WTC11 (cell line): Measurements from ENCODE around the gene MORC3. TPM values are rescaled to one million over a fixed set of nuclear protein-coding genes. Genes with fewer than 3 reads are reported as not detected.

Source experiments
- ATAC-seq: fragments of 200-7000 bp; cut with Tn5 transposase; 2 replicates; pipeline ENCODE4 v1.10.0; 2021; ENCODE audit warnings: mild to moderate bottlenecking, moderate library complexity
- CTCF ChIA-PET: fragments of 300-600 bp; sonication (Branson Sonifier 250); formaldehyde crosslinking; loops from one replicate; lab custom pipeline; 2021; ENCODE audit warnings: antibody characterized with exemption; lab: Charles Lee
- POLR2A ChIA-PET: fragments of 350-600 bp; sonication (Branson Sonifier 250); formaldehyde crosslinking; loops from one replicate; lab custom pipeline; 2021; ENCODE audit warnings: antibody characterized with exemption; lab: Charles Lee
- DNase-seq: peaks from one replicate; pipeline ENCODE4 v3.0.0; 2021; ENCODE audit warnings: low spot score
- H3K27ac Mint-ChIP-seq: 2 replicates; pipeline ENCODE4 v1.8.0; 2021; ENCODE audit warnings: mixed read lengths
- H3K27me3 Mint-ChIP-seq: 2 replicates; pipeline ENCODE4 v1.8.0; 2021; ENCODE audit warnings: low read depth, mild to moderate bottlenecking, moderate library complexity, mixed read lengths
- H3K36me3 Mint-ChIP-seq: 2 replicates; pipeline ENCODE4 v1.8.0; 2021; ENCODE audit warnings: mixed read lengths
- H3K4me1 Mint-ChIP-seq: 2 replicates; pipeline ENCODE4 v1.8.0; 2022; ENCODE audit warnings: mixed read lengths
- H3K4me3 Mint-ChIP-seq: 2 replicates; pipeline ENCODE4 v1.8.0; 2021; ENCODE audit warnings: mild to moderate bottlenecking, moderate library complexity, mixed read lengths
- H3K9me3 Mint-ChIP-seq: 2 replicates; pipeline ENCODE4 v1.8.0; 2021; ENCODE audit warnings: mixed read lengths
- GTF2I ChIP-seq: fragments of 250-450 bp; sonication (Bioruptor Pico); conservative IDR thresholded peaks from 2 replicates; pipeline ENCODE4 v1.4.0; 2021; ENCODE audit warnings: mild to moderate bottlenecking
- IRF2 ChIP-seq: sonication (generic); formaldehyde crosslinking; IDR thresholded peaks from 2 replicates; pipeline ENCODE4 v1.8.0; 2022; ENCODE audit warnings: low read depth, missing genetic modification reagents, borderline replicate concordance
- NFE2L1 ChIP-seq: sonication (generic); formaldehyde crosslinking; IDR thresholded peaks from 2 replicates; pipeline ENCODE4 v1.8.1; 2023; ENCODE audit warnings: missing genetic modification reagents
- NR1H2 ChIP-seq: sonication (generic); formaldehyde crosslinking; IDR thresholded peaks from 2 replicates; pipeline ENCODE4 v1.9.0; 2021; ENCODE audit warnings: mild to moderate bottlenecking, moderate library complexity, missing genetic modification reagents
- ZNF232 ChIP-seq: sonication (generic); formaldehyde crosslinking; IDR thresholded peaks from 2 replicates; pipeline ENCODE4 v1.8.0; 2022; ENCODE audit warnings: mild to moderate bottlenecking, missing genetic modification reagents
- total RNA-seq: library from RNA; stranded (reverse); gene quantifications from 3 replicates; pipeline ENCODE4 v1.2.3, GENCODE V29; 2021
- TF ChIP-seq, protein P1 (sequence below): sonication (generic); formaldehyde crosslinking; IDR thresholded peaks from 2 replicates; pipeline ENCODE4 v1.8.0; 2023; ENCODE audit warnings: missing genetic modification reagents
- TF ChIP-seq, protein P2 (sequence below): fragments of 200-600 bp; IDR thresholded peaks from 2 replicates; pipeline ENCODE4 v1.8.0; 2022; ENCODE audit warnings: antibody characterized with exemption
- TF ChIP-seq, protein P3 (sequence below): fragments of 250-450 bp; sonication (Bioruptor Pico); conservative IDR thresholded peaks from 2 replicates; pipeline ENCODE4 v1.9.0; 2021; ENCODE audit warnings: mild to moderate bottlenecking
- TF ChIP-seq, protein P4 (sequence below): sonication (generic); formaldehyde crosslinking; IDR thresholded peaks from 2 replicates; pipeline ENCODE4 v1.8.0; 2022; ENCODE audit warnings: mild to moderate bottlenecking, missing genetic modification reagents
- TF ChIP-seq, protein P5 (sequence below): sonication (generic); formaldehyde crosslinking; IDR thresholded peaks from 2 replicates; pipeline ENCODE4 v1.8.0; 2022; ENCODE audit warnings: mild to moderate bottlenecking, missing genetic modification reagents
- TF ChIP-seq, protein P6 (sequence below): sonication (generic); formaldehyde crosslinking; IDR thresholded peaks from 2 replicates; pipeline ENCODE4 v1.8.1; 2023; ENCODE audit warnings: mild to moderate bottlenecking, missing genetic modification reagents, moderate library complexity
- TF ChIP-seq, protein P7 (sequence below): sonication (generic); formaldehyde crosslinking; IDR thresholded peaks from 2 replicates; pipeline ENCODE4 v1.8.1; 2022; ENCODE audit warnings: low read depth, mild to moderate bottlenecking, moderate library complexity, missing genetic modification reagents, borderline replicate concordance
- TF ChIP-seq, protein P8 (sequence below): fragments of 250-450 bp; sonication (Bioruptor Pico); IDR thresholded peaks from 2 replicates; pipeline ENCODE4 v1.9.0; 2021; ENCODE audit warnings: mild to moderate bottlenecking

MORC3 gene
- total RNA-seq, 1 experiment from 2014 or later, result 15.9 TPM

DNA sequence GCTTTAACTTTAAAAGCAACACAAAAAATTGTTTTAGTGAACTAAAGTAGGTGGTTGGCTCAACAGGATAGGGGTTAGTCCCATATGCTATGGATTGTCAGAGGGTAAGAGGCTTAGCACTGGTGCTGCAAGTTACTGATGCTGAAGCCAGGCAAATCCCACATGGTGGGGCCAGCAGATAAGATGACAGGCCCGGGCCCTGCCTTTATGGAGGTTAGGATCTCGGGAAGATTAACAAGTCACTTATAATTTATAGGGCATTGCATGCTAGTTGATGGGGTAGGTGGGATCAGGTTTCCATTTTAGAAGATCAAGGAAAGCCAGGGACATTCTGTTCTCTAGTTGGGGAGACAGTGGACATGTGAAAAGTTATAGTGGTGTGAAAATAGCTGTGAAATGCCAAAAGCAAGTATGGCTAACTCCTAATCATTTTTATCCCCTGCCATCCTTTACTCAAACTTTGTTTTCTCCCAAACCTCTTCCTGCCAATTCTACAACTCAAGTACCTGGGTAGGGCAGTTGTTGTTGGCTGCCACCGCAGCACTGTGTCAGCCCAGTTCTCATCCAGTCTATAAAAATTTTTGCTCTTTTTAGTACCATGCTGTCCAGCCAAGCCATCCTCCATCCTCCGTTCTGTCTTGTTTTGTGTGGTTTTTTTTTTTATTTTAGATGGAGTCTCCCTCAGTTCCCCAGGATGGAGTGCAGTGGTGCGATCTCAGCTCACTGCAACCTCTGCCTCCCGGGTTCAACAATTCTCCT is 75.5 kb downstream of the MORC3 start:
- Mint-ChIP-seq H3K4me3 (no peak overlapping the region), H3K36me3 (peaks cover 60% of the 10 kb centered on the region), H3K27ac (no peak overlapping the region), H3K4me1 (no peaks in the 10 kb centered on the region; the same call in 1 of the 2 replicates), H3K9me3 (peaks cover 15% of the 10 kb centered on the region), H3K27me3 (no peaks in the 10 kb centered on the region)
- no peak for DNase-seq
- ATAC-seq, result no peak
- POLR2A ChIA-PET, result interaction anchor here (0.7 kb wide), 1 partner anchor 737 kb away, joined by 3 read pairs; no protein-coding TSS in a partner anchor
- TF ChIP-seq NR1H2, result no peak
- no peak for TF ChIP-seq GTF2I (CRISPR knock-in tag)
- TF ChIP-seq, protein P1, sequence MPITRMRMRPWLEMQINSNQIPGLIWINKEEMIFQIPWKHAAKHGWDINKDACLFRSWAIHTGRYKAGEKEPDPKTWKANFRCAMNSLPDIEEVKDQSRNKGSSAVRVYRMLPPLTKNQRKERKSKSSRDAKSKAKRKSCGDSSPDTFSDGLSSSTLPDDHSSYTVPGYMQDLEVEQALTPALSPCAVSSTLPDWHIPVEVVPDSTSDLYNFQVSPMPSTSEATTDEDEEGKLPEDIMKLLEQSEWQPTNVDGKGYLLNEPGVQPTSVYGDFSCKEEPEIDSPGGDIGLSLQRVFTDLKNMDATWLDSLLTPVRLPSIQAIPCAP (CRISPR knock-in tag), result no peak
- TF ChIP-seq, protein P2, sequence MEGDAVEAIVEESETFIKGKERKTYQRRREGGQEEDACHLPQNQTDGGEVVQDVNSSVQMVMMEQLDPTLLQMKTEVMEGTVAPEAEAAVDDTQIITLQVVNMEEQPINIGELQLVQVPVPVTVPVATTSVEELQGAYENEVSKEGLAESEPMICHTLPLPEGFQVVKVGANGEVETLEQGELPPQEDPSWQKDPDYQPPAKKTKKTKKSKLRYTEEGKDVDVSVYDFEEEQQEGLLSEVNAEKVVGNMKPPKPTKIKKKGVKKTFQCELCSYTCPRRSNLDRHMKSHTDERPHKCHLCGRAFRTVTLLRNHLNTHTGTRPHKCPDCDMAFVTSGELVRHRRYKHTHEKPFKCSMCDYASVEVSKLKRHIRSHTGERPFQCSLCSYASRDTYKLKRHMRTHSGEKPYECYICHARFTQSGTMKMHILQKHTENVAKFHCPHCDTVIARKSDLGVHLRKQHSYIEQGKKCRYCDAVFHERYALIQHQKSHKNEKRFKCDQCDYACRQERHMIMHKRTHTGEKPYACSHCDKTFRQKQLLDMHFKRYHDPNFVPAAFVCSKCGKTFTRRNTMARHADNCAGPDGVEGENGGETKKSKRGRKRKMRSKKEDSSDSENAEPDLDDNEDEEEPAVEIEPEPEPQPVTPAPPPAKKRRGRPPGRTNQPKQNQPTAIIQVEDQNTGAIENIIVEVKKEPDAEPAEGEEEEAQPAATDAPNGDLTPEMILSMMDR, result no peak
- TF ChIP-seq, protein P3, sequence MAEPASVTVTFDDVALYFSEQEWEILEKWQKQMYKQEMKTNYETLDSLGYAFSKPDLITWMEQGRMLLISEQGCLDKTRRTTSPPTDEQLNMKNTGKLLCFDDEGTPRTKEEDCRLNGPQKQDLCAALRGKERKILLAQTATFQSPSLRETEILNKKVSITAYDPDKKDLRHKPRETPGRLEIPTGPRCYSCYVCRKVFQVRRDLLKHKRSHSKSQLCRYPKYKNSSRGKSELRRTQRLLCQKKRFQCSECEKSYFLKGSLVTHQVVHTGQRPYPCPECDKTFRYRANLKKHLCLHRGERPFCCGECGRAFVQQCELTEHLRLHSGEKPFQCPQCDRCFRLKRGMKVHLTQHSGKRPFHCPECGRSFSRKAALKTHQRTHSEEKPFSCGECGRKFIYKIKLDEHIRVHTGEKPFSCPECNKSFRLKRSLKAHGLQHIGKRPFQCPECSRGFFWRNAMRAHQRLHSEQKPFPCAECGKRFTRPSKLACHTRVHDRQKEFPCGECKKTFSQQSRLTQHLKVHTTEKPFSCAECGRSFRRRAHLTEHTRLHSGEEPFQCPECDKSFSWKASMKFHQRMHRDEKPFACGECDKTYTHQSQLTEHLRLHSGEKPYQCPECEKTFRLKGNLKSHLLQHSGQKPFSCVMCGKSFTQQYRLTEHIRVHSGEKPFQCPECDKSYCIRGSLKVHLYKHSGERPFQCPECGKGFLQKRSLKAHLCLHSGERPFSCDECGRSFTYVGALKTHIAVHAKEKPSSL (CRISPR knock-in tag), result no peak
- TF ChIP-seq, protein P4, sequence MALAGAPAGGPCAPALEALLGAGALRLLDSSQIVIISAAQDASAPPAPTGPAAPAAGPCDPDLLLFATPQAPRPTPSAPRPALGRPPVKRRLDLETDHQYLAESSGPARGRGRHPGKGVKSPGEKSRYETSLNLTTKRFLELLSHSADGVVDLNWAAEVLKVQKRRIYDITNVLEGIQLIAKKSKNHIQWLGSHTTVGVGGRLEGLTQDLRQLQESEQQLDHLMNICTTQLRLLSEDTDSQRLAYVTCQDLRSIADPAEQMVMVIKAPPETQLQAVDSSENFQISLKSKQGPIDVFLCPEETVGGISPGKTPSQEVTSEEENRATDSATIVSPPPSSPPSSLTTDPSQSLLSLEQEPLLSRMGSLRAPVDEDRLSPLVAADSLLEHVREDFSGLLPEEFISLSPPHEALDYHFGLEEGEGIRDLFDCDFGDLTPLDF, result no peak
- CTCF ChIA-PET, result interaction anchor here (1.0 kb wide), 1 partner anchor 27 kb away, joined by 3 read pairs; no protein-coding TSS in a partner anchor

DNA sequence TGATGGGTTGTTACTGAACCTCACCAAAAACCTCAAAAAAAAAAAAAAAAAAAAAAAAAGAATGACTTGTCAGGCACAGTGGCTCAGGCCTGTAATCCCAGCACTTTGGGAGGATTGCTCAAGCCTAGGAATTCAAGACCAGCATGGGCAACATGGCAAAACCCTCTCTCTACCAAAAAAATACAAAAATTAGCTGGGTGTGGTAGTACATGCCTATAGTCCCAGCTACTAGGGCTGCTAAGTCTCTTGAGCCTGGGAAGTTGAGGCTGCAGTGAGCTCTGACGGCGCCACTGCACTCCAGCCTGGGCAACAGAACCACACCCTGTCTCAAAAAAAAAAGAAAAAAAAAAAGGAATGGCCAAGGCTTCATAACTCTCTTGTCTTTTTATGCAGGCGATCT is 76.3 kb downstream of the MORC3 start:
- no peak overlapping the region for H3K4me3 Mint-ChIP-seq
- no peaks in the 10 kb centered on the region for H3K27me3 Mint-ChIP-seq
- ATAC-seq (no peak), DNase-seq (no peak)
- no peaks in the 10 kb centered on the region; the same call in 1 of the 2 replicates for H3K4me1 Mint-ChIP-seq
- peaks cover 11% of the 10 kb centered on the region for H3K9me3 Mint-ChIP-seq
- ChIA-PET CTCF (interaction anchor here (1.0 kb wide), 1 partner anchor 27 kb away, joined by 3 read pairs; no protein-coding TSS in a partner anchor), POLR2A (interaction anchor here (0.7 kb wide), 1 partner anchor 738 kb away, joined by 3 read pairs; no protein-coding TSS in a partner anchor)
- H3K36me3 Mint-ChIP-seq, result peaks cover 58% of the 10 kb centered on the region
- no peak overlapping the region; the same call in 1 of the 2 replicates for H3K27ac Mint-ChIP-seq
- TF ChIP-seq, protein P5, sequence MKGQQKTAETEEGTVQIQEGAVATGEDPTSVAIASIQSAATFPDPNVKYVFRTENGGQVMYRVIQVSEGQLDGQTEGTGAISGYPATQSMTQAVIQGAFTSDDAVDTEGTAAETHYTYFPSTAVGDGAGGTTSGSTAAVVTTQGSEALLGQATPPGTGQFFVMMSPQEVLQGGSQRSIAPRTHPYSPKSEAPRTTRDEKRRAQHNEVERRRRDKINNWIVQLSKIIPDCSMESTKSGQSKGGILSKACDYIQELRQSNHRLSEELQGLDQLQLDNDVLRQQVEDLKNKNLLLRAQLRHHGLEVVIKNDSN, result no peak
- TF ChIP-seq IRF2 (CRISPR knock-in tag), result no peak
- TF ChIP-seq, protein P6, sequence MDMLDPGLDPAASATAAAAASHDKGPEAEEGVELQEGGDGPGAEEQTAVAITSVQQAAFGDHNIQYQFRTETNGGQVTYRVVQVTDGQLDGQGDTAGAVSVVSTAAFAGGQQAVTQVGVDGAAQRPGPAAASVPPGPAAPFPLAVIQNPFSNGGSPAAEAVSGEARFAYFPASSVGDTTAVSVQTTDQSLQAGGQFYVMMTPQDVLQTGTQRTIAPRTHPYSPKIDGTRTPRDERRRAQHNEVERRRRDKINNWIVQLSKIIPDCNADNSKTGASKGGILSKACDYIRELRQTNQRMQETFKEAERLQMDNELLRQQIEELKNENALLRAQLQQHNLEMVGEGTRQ, result no peak
- TF ChIP-seq, protein P1 (CRISPR knock-in tag), result no peak
- TF ChIP-seq ZNF232, result no peak
- TF ChIP-seq, protein P7, sequence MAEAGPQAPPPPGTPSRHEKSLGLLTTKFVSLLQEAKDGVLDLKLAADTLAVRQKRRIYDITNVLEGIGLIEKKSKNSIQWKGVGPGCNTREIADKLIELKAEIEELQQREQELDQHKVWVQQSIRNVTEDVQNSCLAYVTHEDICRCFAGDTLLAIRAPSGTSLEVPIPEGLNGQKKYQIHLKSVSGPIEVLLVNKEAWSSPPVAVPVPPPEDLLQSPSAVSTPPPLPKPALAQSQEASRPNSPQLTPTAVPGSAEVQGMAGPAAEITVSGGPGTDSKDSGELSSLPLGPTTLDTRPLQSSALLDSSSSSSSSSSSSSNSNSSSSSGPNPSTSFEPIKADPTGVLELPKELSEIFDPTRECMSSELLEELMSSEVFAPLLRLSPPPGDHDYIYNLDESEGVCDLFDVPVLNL (CRISPR knock-in tag), result no peak
- no peak for TF ChIP-seq NFE2L1 (CRISPR knock-in tag)
- TF ChIP-seq, protein P8, sequence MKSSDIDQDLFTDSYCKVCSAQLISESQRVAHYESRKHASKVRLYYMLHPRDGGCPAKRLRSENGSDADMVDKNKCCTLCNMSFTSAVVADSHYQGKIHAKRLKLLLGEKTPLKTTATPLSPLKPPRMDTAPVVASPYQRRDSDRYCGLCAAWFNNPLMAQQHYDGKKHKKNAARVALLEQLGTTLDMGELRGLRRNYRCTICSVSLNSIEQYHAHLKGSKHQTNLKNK, result no peak
